Eye (tissue), 1 donor: ENCODE results near the gene UNCX.

ENCODE experiments used
- DNase-seq: peaks from one replicate; pipeline ENCODE4 v3.0.0-alpha.2; 2015

The UNCX gene

GRCh38 chr7:1218541-1219165 is 14.0 kb upstream of the UNCX start:
- DNase-seq = no peak

- DNase-seq = no peak
Observed at GRCh38 chr7:1219498-1219897, 13.2 kb upstream of the UNCX start.

DNA sequence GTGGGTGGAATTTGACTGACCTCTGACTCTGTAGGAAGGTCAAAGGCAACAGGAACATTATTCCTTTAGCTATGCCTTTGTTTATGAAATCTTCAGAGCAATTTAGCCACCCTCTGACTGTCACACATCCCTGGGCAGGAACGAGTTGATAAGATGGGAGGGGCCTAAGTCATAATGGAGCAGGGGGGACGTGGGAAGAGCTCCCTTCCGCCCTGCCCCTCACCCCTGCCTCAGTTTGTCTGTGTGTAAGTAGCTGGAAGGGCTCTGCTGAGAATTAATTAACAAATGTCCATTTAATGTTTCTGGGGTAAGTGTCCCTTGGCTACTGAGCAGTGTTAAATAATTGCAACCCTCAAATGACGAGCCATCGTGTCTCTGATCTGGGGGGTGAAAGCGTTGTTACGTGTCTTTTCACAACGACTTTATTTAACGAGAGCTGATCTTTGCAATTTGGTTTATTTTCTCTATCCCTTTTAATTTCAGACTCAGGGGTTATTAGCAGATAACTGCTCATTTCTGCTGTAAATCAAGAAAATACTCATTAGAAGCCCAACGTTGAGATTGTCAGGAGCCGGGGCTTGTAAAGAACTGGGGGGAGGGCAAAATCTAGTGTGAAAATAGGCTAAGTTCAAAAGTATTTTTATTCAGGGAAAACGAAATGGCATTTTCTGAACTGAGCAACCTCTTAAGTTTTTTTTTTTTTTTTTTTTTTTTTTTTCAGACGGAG is 12.5 kb upstream of the UNCX start:
- no peak for DNase-seq

- no peak for DNase-seq
Observed at GRCh38 chr7:1220977-1221745, 11.5 kb upstream of the UNCX start.

DNA sequence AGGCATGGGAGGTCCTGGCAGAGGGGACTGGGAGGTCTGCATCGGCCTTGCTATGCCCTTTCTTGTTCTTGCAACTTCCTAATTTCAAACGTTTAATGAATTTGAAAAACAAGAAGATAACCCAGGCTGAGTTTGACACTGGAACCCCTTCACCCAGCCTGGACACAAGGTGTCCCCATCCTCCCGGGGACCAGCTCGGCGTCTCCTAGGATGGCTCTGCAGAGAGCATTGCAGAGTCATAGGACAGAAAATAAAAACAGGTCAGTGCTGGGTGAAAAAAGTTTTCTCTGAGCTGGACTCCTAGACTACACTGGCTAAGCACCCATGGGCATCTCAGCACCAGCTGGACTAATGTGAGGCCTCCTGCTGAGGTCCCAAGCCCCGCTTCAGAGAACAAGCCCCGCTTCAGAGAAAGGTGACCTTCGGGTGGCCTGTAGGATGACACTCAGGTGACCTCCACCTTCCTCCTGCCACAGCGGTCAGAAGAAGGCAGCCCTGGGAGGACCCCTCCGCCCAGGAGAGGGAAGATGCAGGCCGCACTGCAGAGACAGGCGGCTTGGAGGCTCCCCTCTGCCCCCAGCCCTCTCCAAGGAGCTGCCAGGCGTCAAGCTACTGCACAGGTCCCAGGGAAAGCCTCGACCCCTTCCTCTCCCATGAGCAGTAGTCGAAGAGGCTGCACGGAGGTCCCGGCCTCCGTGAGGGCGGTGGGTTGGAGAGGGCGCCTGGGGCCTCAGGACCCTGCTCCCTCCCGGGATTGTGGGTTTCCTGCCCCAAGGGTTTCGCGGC is 9.3 kb upstream of the UNCX start:
- peak; percentile 60 for DNase-seq

GRCh38 chr7:1224086-1224716 is 8.5 kb upstream of the UNCX start:
- peak; percentile 92 for DNase-seq

GRCh38 chr7:1225030-1225429 is 7.6 kb upstream of the UNCX start:
- DNase-seq = no peak

- peak; percentile 85 for DNase-seq
Observed at GRCh38 chr7:1225441-1226185, 7.1 kb upstream of the UNCX start.

DNA sequence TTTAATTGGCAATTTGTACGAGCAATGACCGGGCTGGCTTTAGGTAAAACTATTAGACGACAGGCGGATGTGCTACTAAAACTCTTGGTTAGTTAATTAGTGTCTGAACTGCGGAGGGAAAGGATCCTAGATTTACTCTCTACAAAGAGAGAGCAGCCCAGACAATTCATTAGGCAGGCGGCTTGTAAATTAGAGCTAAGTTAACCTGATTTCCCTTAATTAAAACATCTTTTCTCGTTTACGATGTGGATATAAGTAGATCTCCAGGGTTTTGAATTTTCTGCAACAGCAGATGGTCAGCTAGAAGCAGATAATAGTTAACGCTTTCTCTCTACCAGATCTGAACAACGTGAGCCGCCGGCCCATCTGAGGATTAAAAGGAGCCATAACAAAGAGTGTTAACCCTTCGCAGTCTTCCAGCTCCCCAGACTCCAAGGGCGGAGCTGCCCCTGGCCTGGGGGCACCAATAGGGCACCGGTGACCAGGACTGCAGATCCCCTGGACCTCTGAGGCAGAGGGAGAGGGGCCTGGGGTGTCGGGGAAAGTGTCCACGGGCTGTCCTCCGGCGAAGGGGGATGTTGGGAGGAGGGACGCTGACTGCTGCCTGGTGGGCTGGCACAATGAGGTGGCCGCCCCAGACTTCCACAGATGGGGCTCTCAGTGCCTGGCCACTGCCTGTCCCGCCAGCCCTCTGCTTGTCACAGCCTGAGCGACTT is 6.3 kb upstream of the UNCX start:
- peak; percentile 79 for DNase-seq

DNA sequence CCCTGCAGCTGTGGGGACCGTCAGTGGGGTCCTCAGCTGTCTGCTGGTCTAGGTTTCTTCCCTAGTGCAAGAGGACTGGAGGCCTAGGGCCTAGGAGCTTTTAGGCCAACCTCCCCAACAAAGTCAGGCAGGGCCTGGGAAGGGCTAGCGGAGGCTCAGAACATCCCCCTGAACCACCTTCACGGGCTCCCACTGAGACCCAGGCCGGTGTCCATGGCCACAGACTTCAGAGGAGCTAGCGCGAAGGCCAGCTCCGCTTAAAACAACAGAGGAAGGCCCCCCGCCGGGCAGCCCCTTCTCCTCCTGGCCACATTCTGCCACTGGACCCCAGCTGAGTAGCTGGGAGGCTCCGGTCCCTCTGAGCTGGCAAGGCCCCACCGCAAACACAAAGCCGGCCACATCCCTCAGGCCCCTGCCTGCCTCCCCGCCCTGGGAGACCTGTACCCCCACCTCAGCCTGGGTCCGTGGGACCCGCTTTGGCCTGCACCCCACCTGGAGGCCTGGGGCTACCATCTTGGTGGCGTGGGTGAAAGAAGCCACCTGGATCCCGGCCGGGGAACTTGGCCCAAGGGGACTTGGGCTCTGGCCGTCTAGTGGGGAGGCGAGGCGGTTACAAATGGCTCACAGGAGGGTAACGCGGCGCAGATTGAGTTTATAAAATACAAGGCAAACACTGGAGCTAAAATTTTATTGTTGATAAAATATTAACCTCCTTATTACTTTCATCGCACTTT is 5.4 kb upstream of the UNCX start:
- peak; percentile 47 for DNase-seq

DNA sequence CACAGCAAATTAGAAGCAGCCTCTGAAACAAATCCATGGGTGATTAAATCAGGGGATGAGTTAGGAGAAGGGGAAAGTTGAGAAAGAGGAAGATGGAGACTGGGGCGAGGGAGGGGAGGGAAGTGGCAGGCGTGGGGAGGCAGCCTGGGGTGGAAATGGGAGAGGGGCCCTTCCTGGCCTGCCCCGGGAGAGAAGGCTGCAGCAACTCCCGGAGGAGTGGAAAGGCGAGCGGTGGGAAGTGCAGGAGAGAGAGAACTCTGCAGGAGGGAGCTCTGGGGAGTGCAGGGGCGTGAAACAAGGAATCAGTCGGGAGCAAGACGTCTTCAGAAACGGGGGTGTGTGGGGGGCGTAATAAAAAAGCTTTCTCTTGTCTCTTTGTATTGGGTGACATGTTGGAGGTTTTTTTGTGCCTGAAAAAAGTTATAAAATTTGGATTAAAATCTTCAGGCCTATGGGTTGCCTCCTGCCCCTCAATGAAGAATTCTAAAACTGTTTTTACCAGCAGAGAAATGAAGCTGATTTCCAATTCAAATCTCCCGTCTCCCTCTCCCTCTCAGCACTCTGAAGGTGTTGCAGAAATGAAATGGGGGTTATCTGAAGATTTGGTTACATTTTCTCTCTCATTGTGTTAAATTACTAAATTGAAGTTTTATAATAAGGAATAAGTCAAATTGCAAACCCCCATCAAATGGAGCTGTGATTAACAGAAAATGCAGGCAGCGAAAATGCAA is 4.7 kb upstream of the UNCX start:
- peak; percentile 63 for DNase-seq

GRCh38 chr7:1228545-1229201 is 4.0 kb upstream of the UNCX start:
- peak; percentile 67 for DNase-seq

DNA sequence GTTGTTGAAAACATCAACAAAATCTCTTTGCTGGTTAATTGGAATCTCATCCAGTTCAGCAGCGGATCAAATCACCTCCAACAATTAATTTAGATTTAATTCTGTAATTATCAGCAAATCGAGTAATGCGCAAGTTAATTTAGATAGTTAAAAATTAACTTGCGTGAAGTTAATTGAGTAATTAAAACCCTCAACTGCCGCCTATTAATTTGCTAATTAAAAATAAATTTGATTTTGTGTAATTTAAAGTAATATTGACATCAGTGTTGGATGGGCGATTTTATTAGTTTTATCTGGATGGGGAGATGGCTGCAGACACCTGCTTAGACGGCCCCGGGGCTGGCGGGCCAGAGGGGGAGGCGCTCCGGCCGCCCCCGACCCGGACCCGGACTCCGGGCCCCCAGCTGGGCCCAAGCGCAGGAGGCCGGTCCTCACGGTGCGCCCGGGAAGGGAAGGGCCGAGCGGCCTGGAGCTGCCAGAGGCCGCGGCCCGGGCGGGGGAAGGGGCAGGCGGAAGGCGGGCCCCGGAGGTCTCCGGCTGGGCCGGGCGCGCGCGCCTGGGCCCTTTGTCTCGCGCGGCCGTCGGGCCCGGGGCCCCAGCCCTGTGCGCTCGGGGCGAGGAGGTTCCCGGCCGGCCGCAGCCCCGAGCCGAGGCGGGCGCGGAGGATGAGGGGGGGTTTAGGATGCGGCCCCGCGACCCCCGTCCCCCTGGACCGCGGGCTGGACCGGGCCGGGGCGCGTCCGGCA is 3.3 kb upstream of the UNCX start:
- DNase-seq = peak; percentile 60

- DNase-seq = peak; percentile 72
Observed at GRCh38 chr7:1229956-1230355, 2.7 kb upstream of the UNCX start.

GRCh38 chr7:1230411-1231213 is 2.1 kb upstream of the UNCX start:
- DNase-seq = peak; percentile 68

DNA sequence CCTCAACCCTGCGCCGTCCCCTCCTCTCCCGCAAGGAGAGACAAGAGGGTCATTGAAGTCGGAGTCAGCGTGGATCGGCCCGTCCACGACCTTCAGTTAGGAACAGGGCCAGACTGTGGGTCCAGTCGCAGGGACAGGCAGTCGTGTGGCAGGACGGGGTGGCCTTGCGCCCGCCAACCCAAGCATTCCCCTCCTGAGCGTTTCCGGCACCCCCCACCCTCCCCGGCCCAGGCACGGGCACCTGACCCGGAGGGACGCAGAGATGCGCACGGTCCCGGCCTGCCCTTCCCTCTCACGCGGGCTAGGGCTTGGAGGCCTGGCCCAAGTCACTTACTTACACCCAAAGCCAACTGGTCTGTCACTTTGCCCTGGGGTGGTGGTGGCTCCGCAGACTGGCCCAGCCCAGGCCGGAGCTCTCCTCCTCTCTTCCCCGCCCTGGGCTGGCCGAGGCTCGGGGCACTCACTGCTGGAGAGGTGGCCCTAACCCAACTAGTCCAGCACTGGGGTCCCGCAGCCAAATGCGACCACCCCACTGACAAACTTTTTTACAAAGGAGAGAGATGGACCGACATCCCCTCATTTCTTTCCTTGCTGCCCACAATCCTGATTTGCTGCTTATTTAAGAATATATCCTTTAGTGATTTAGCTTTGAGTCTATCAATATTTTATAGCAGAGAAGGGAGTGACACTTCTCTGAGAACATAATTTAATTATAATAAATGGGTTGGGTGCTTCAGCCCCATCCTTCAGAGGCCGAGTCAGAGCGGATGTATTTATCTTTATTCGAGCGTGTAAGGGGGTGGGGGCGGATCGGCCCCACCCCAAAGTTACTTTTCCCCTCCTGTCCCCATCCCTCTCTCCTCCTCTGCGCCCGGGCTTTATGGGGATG is 1.2 kb upstream of the UNCX start:
- DNase-seq = no peak

DNA sequence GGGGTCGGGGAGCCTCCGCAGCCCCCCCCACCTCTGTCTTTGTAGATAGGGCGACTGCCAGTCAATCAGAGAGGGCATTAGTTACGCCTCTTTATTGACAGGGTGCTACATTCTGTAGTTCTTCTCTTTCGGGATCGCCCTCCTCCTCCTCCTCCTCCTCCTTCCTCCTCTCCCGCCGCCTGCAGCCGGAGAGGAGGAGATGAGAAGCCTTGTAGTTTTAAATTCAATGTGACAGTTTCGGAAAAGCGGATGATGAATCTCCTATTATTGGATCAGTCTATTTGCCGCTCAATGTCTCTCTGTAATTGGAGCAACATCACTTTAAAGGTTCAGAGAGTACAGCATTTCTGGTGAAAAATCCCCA is 587 bp upstream of the UNCX start:
- DNase-seq = peak; percentile 73
